ENCODE measurements around the gene RGS10. TPM values are rescaled to one million over a fixed set of nuclear protein-coding genes. Genes with fewer than 3 reads are reported as not detected.

RGS10 gene
- polyA plus RNA-seq, 3 donors: 57.1 to 87.2 (median 75.8) TPM

DNA sequence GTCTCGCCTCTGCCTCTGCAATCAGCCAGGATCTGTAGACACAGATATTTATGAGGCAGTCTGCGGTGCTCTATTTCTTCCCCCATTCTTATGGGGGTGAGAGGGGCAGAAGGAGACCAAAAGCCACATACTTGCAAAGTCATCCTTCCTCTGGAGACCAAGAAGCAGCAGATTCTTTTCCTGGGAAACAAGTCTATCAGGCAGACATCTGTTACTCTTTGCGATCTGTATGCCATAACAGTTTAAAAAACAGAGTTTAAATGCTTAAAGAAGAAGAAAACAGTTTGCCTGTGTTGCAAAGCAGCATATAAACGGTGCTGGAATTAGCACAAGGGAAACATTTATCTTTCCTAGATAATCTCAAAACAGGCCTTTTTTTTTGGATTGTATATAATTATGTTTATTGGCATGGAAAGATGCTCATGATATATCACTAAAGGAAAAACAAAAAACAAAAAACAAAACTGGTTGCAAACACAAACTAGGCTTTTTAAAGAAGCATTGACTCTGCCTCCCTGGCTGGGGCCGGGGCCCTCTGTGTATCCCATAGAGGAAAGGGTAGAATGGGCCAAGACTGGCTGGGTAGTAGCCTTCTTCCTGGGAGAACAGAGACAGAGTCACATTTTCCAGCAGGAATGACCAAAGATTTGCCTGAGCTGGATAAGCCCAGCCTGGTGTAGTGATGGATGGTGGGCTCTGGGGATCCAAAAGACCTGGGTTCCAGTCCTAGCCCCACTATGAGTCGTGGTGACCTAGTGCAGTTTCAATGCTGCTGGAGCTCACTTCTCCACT, 50.4 kb downstream of the RGS10 start:
- H3K4me1 Mint-ChIP-seq: peaks cover 21% of the 10 kb centered on the region
- no peaks in the 10 kb centered on the region for H4K20me1 ChIP-seq (ENCODE audit: insufficient read depth, low read length)
- no peak overlapping the region for H3K27ac ChIP-seq (ENCODE audit: low read depth in 1 of 2, low read length in 2 of 2)
- no peaks in the 10 kb centered on the region for H3K36me3 ChIP-seq (replicated peaks in 1 of 2; ENCODE audit: control insufficient read depth in 1 of 2, insufficient read depth in 2 of 2, low read length in 2 of 2)
- H3K4me2 ChIP-seq (replicated peaks; ENCODE audit: extremely low read depth, low read length, poor library complexity, severe bottlenecking): no peak overlapping the region
- H3K9me3 ChIP-seq (replicated peaks in 1 of 2; ENCODE audit: control insufficient read depth in 1 of 2, insufficient read depth in 1 of 2, low read length in 2 of 2): no peaks in the 10 kb centered on the region
- no peaks in the 10 kb centered on the region for H3K9me3 Mint-ChIP-seq
- no peak for TF ChIP-seq CTCF (IDR thresholded peaks at IDR 0.05)
- peaks cover 9% of the 10 kb centered on the region in 2 donors for H3K4me1 ChIP-seq (ENCODE audit: control insufficient read depth in 1 of 2, insufficient read depth in 2 of 2, low read length in 2 of 2)
- no peak overlapping the region for H3K4me3 ChIP-seq (replicated peaks in 1 of 3; ENCODE audit: low read depth in 2 of 3, low read length in 3 of 3)
- H3K79me2 ChIP-seq (ENCODE audit: insufficient read depth, low read length): no peaks in the 10 kb centered on the region
- intact Hi-C loops (cut with micrococcal nuclease): no loop called here
- no peak overlapping the region for H3K4me3 Mint-ChIP-seq
- no peaks in the 10 kb centered on the region for H3K27me3 ChIP-seq (ENCODE audit: control insufficient read depth in 2 of 2, insufficient read depth in 2 of 2, low read length in 2 of 2)
- no peaks in the 10 kb centered on the region for H3K36me3 Mint-ChIP-seq
- 40% methylated on average over 2 of the region's 6 CpGs for WGBS (ENCODE audit: insufficient coverage)
- no peak overlapping the region for H3K27ac Mint-ChIP-seq
- no peak for DNase-seq
- peaks cover 0 to 8% (median 3%) of the 10 kb centered on the region in 3 donors for H3K27me3 Mint-ChIP-seq (ENCODE audit: low read depth in 3 of 3)
- no peak overlapping the region for H2AFZ ChIP-seq (ENCODE audit: insufficient read depth, low read depth, low read length, poor library complexity, severe bottlenecking)
- H3K9ac ChIP-seq (ENCODE audit: insufficient read depth, low read length, poor library complexity, severe bottlenecking): no peak overlapping the region

DNA sequence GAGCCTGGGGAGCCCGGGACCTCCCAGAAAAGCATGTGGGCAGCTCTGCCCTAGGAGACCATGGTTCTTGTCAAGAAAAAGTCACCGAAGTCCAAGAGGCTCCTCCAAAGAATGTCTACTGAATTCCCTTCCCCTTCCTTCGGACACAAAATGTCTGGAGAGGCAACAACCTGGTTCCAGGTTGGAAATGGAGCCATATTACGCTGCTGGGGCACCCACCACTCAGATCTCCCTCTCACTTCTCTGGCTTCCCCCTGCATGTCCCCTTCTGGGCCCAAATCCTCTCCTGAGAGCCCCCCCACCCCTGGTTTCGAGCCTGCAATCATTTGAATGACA, 52.6 kb downstream of the RGS10 start:
- H3K36me3 Mint-ChIP-seq: no peaks in the 10 kb centered on the region
- no peaks in the 10 kb centered on the region for H3K27me3 ChIP-seq (ENCODE audit: control insufficient read depth in 2 of 2, insufficient read depth in 2 of 2, low read length in 2 of 2)
- H3K4me2 ChIP-seq (replicated peaks; ENCODE audit: extremely low read depth, low read length, poor library complexity, severe bottlenecking): peak overlapping the region; percentile 74
- H3K27ac Mint-ChIP-seq: no peak overlapping the region
- H3K9me3 Mint-ChIP-seq: no peaks in the 10 kb centered on the region
- intact Hi-C loops (cut with micrococcal nuclease): no loop called here
- peak overlapping the region; percentile 32 for H3K9ac ChIP-seq (ENCODE audit: insufficient read depth, low read length, poor library complexity, severe bottlenecking)
- H4K20me1 ChIP-seq (ENCODE audit: insufficient read depth, low read length): no peaks in the 10 kb centered on the region
- no peak overlapping the region for H3K27ac ChIP-seq (ENCODE audit: low read depth in 1 of 2, low read length in 2 of 2)
- H3K4me3 Mint-ChIP-seq: peak overlapping the region; percentile 76 to 86
- peaks cover 21% of the 10 kb centered on the region for H3K4me1 Mint-ChIP-seq
- peak; percentile 29 for TF ChIP-seq CTCF (IDR thresholded peaks at IDR 0.05)
- H2AFZ ChIP-seq (ENCODE audit: insufficient read depth, low read depth, low read length, poor library complexity, severe bottlenecking): peak overlapping the region; percentile 73
- H3K4me3 ChIP-seq (replicated peaks in 1 of 3; ENCODE audit: low read depth in 2 of 3, low read length in 3 of 3): peak overlapping the region in 2 of 3 experiments; percentile 33 to 65
- peaks cover 9% of the 10 kb centered on the region in 2 donors for H3K4me1 ChIP-seq (ENCODE audit: control insufficient read depth in 1 of 2, insufficient read depth in 2 of 2, low read length in 2 of 2)
- WGBS (ENCODE audit: insufficient coverage): 64% methylated on average over 4 of the region's 5 CpGs
- H3K9me3 ChIP-seq (replicated peaks in 1 of 2; ENCODE audit: control insufficient read depth in 1 of 2, insufficient read depth in 1 of 2, low read length in 2 of 2): no peaks in the 10 kb centered on the region
- no peak for DNase-seq
- no peaks in the 10 kb centered on the region for H3K79me2 ChIP-seq (ENCODE audit: insufficient read depth, low read length)
- H3K36me3 ChIP-seq (replicated peaks in 1 of 2; ENCODE audit: control insufficient read depth in 1 of 2, insufficient read depth in 2 of 2, low read length in 2 of 2): no peaks in the 10 kb centered on the region
- H3K27me3 Mint-ChIP-seq (ENCODE audit: low read depth in 3 of 3): peaks cover 0 to 7% (median 3%) of the 10 kb centered on the region in 3 donors
